GM18951 (cell line): ENCODE measurements around the gene RAB8B.

Experiments used
- POLR2A ChIP-seq: IDR thresholded peaks from 4 replicates; pipeline ENCODE4 v1.6.1; 2011; ENCODE audit warnings: mild to moderate bottlenecking; ENCODE audit not compliant: insufficient read length, insufficient read depth; ENCODE audit errors: extremely low read depth
- in situ Hi-C: fragments of 300-500 bp; cut with MboI; formaldehyde crosslinking; loops from one replicate; pipeline ENCODE4 v1.12.0; 2022; ENCODE audit warnings: low sequenced_read_pairs, mixed read lengths, inconsistent platforms; ENCODE audit not compliant: unreplicated experiment

The RAB8B gene

DNA sequence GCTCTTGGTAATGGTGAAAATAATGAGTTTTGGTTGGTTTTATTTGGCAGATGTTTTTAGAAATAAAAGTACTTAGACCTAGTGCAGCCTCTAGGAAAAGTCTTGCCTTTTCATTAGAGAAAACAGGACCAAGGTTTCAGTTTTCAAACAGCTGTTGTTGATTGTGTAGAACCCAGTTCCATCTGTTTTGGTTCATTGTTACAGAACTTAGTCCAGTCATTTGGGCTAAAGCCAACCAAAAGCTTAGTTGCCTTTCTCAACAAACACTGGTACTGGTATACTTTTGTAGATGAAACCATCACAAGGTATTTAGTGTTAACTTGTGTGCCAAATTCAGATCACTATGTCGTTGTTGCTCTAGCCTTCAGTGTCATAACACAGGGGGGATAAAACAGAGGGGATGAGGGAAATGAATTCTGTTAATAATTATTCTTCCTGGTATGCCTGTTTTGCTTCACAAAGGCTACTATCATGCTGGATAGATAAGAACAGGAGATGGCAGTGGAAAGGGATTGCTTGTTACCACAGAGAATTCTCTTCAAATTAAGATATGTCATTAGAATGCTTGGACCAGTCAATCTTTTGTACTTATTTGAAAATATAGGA, 75.4 kb downstream of the RAB8B start:
- in situ Hi-C loops: no loop called here
- no peak for TF ChIP-seq POLR2A

- TF ChIP-seq POLR2A: no peak
- in situ Hi-C loops: no loop called here
These were observed 85.0 kb downstream of the RAB8B start for GRCh38 chr15:63274427-63274826.

GRCh38 chr15:63276342-63277037, 87.1 kb downstream of the RAB8B start:
- no peak for TF ChIP-seq POLR2A
- in situ Hi-C loops: loop anchor here (25.0 kb wide), 1 partner anchor 786 kb away; no protein-coding TSS in a partner anchor

- TF ChIP-seq POLR2A: peak; percentile 77
- in situ Hi-C loops: loop anchor here (25.0 kb wide), 1 partner anchor 785 kb away; no protein-coding TSS in a partner anchor
These were observed 87.9 kb downstream of the RAB8B start, which contains the start of gene APH1B for GRCh38 chr15:63277038-63277892. Gene APH1B (plus strand): TSS chr15:63277605. CDS start chr15:63277624, 19 bp downstream.

DNA sequence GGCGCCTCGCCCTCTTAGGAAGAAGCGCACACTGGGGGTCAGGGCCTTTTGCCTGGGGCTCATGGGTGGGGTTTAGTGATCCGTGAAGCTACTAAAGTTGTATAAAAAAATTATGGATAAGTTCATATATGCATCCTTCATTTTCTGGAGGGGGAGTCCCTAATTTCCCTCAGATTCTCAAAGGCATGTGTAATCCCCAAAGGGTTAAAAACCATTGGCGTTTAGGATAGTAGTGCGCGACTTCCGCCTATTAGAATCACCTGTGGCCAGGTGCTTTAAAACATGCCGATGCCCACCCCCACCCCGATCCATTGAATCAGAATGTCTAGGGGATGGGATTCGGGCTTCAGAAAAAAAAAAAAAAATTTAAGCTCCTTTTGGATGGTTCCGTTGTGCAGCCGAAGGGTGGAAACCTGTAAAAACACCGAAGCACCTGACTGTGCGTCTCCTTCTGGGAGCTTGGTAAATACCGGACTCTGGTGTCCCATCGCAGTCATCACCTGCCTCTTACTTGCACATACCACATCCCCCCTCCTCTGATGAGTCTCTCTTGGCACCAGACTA, 88.6 kb downstream of the RAB8B start:
- in situ Hi-C loops: loop anchor here (25.0 kb wide), 1 partner anchor 784 kb away; no protein-coding TSS in a partner anchor

GRCh38 chr15:63283126-63283525, 93.7 kb downstream of the RAB8B start:
- in situ Hi-C loops: loop anchor here (25.0 kb wide), 1 partner anchor 779 kb away; no protein-coding TSS in a partner anchor

More for the DNA sequence above, 88.6 kb downstream of the RAB8B start:
- TF ChIP-seq POLR2A: no peak

GRCh38 chr15:63284335-63284734, 94.9 kb downstream of the RAB8B start:
- in situ Hi-C loops: loop anchor here (25.0 kb wide), 1 partner anchor 778 kb away; no protein-coding TSS in a partner anchor
- no peak for TF ChIP-seq POLR2A

More at GRCh38 chr15:63283126-63283525, 93.7 kb downstream of the RAB8B start:
- TF ChIP-seq POLR2A: no peak

DNA sequence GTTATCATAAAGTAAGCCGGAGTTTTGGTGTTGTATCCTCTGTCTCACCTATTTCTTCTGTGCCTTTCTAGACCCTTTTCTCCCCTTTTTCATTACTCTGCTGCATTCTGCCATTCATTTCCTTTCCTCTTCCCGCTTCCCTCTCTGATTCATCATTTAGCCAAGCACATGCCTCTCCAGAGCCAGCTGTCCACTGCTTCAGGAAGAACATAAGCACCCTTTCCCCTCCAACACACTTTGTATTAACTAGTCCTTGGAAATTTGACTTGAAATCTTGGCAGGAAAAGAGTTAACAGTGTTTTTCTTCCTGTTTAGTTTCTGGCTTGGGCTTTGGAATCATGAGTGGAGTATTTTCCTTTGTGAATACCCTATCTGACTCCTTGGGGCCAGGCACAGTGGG, 97.7 kb downstream of the RAB8B start:
- TF ChIP-seq POLR2A: no peak
- in situ Hi-C loops: loop anchor here (5.0 to 25.0 kb wide), 2 partner anchors 115 to 775 kb away; no protein-coding TSS in a partner anchor

GRCh38 chr15:63288342-63288741, 98.9 kb downstream of the RAB8B start:
- in situ Hi-C loops: loop anchor here (5.0 to 25.0 kb wide), 2 partner anchors 114 to 774 kb away; no protein-coding TSS in a partner anchor
- TF ChIP-seq POLR2A: no peak

GRCh38 chr15:63288778-63289378, 99.5 kb downstream of the RAB8B start:
- in situ Hi-C loops: loop anchor here (5.0 to 25.0 kb wide), 2 partner anchors 113 to 773 kb away; no protein-coding TSS in a partner anchor

GRCh38 chr15:63291507-63291906, 102.1 kb downstream of the RAB8B start:
- in situ Hi-C loops: loop anchor here (25.0 kb wide), 1 partner anchor 771 kb away; no protein-coding TSS in a partner anchor
- TF ChIP-seq POLR2A: no peak

More at GRCh38 chr15:63288778-63289378, 99.5 kb downstream of the RAB8B start:
- no peak for TF ChIP-seq POLR2A

DNA sequence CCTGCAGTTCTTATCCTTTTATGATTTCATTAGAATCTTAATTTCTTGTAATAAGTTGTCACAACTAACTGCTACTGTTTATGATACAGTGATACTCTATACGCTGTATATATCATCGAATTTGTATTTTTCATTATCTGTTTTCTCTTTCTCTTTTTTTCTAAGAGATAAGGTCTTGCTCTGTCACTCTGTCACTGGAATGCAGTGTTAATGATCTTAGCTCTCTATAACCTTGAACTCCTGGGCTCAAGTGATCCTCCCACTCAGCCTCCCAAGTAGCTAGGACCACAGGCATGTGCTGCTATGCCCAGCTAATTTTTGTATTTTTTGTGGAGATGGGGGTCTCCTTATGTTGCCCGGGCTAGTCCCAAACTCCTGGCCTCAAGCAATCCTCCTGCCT, 102.8 kb downstream of the RAB8B start:
- no peak for TF ChIP-seq POLR2A
- in situ Hi-C loops: loop anchor here (25.0 kb wide), 1 partner anchor 770 kb away; no protein-coding TSS in a partner anchor

DNA sequence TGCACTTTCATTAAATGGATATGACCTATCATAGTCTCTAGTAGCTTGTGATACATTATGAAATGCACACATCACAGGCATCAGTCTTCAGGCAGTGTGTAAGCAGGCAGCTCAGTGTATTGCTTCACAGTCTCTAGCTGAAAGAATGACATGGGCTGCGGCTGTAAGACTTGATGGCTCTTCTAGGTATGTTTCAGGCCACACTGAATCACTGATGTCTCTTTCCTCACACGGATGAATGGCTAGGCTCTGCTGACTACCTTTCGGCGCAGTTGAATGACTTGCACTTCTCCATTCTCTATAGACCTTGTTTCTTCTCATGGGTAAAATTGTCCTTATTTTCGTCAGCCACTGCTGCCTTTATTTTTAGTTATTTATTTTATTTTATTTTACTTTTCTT, 103.4 kb downstream of the RAB8B start:
- in situ Hi-C loops: loop anchor here (25.0 kb wide), 1 partner anchor 770 kb away; no protein-coding TSS in a partner anchor
- TF ChIP-seq POLR2A: no peak
